LNCAP (cell line): ENCODE data around the gene LHPP.

Experiments used
- CTCF ChIP-seq: fragments of 450-650 bp; IDR thresholded peaks from 2 replicates; pipeline ENCODE4 v1.5.1; 2017; ENCODE audit warnings: mild to moderate bottlenecking

Gene LHPP

DNA sequence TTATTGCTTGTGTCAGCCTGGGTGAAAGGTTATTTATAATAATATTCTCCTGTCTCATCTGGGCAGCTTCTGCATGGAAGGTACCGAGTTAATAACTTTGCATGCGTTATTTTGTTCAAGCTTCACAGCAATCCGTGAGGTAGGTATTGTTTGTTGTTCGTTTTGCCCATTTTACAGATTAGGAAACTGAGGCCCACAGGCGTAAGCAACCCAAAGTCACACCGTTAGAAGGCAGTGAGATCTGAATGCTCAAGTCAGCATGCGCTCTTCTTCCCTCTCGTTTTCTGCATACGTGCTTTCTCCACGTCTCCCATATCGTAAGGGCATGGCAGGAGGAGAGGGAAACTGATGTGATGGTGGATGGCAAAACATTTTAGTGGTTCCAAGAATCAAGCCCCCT, 34.1 kb downstream of the LHPP start:
- no peak for TF ChIP-seq CTCF

GRCh38 chr10:124496150-124496549, 34.5 kb downstream of the LHPP start:
- no peak for TF ChIP-seq CTCF

- no peak for TF ChIP-seq CTCF
Measured at GRCh38 chr10:124496620-124497019, 35.0 kb downstream of the LHPP start.

DNA sequence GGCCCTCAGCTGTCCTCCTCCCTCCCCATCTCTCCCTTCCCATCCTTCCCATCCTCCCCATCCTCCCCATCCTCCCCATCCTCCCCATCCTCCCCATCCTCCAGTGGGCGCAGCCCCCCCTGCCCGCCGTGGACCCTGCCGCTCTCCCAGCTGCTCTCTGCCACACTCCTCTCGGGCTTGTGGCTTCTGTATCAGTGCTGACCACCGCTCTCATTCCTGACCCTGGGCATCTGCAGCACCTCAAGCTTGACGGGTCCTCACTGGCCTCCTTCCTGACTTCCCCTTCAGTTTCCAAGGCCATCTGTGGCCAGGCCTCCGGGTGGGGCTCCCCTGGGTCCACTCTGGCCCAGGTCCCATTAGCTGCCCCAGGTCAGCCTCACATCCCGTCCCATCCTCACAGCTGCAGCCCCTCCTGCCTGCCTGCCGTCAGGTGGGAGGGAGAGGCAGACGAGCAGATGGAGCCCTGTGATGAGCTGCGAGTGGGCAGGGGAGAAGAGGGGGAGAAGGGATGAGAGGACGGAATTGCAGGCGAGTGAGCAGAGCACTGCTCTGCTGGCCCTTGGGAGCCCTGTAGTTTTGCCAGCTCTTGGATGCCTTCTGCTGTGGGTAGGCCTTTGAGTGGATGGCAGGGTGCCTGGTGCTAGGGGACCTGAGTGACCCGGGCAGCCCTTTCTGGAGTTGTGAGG, 35.7 kb downstream of the LHPP start:
- TF ChIP-seq CTCF, result no peak

GRCh38 chr10:124498056-124498455, 36.4 kb downstream of the LHPP start:
- no peak for TF ChIP-seq CTCF

- TF ChIP-seq CTCF, result no peak
Measured at GRCh38 chr10:124500757-124501156, 39.1 kb downstream of the LHPP start.

- no peak for TF ChIP-seq CTCF
Measured at GRCh38 chr10:124504711-124505110, 43.1 kb downstream of the LHPP start.

GRCh38 chr10:124505279-124505678, 43.7 kb downstream of the LHPP start:
- no peak for TF ChIP-seq CTCF
